ENCODE results near the gene CIROP. TPM values are rescaled to one million over a fixed set of nuclear protein-coding genes. Genes with fewer than 3 reads are reported as not detected.

The CIROP gene
- total and polyA plus RNA-seq, 2 experiments from 2014 or later = not detected

DNA sequence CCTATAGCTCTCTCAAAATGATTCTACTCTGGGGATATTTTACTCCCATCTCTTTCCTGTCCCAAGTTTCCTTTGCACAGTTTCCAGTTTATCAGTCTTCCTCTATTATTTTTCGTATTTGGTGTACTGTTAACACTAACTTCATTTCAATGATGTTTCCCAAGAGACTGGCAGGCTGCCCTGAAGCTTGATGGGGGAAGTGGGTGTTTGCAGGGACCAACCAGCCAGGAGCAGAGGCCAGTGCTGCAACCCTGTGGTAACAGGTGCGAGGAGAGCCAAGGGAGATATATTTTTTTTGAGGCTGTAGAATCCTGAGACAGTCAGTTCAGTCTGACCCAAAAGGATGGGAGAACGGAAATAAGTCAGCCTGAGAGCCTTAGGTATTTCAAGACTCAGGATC, 26.1 kb upstream of the CIROP start:
- no peak for DNase-seq (ENCODE audit: low spot score)
- Histone ChIP-seq H3K79me2 (no peaks in the 10 kb centered on the region), H2AFZ (no peak overlapping the region), H3K9me2 (replicated peaks; ENCODE audit: insufficient read depth) (no peaks in the 10 kb centered on the region), H3K36me3 (replicated peaks; ENCODE audit: insufficient read depth, low read depth) (no peaks in the 10 kb centered on the region), H3K9me3 (ENCODE audit: low read depth) (no peaks in the 10 kb centered on the region), H3K4me1 (ENCODE audit: insufficient read depth) (no peaks in the 10 kb centered on the region), H3K4me2 (no peak overlapping the region), H3K27me3 (no peaks in the 10 kb centered on the region), H4K20me1 (ENCODE audit: insufficient read depth, poor library complexity, severe bottlenecking) (no peaks in the 10 kb centered on the region), H3K27ac (no peak overlapping the region), H3K4me3 (no peak overlapping the region)
- 90% methylated on average over 3 of the region's 3 CpGs for WGBS (ENCODE audit: low lambda C conversion rate, missing lambda C conversion rate)
- TF ChIP-seq EZH2 (IDR thresholded peaks at IDR 0.05; ENCODE audit: borderline replicate concordance) (no peak), EZH2phosphoT487 (IDR thresholded peaks at IDR 0.05; ENCODE audit: low read depth, severe bottlenecking, unreplicated experiment) (no peak)
- TF ChIP-seq, protein P1, sequence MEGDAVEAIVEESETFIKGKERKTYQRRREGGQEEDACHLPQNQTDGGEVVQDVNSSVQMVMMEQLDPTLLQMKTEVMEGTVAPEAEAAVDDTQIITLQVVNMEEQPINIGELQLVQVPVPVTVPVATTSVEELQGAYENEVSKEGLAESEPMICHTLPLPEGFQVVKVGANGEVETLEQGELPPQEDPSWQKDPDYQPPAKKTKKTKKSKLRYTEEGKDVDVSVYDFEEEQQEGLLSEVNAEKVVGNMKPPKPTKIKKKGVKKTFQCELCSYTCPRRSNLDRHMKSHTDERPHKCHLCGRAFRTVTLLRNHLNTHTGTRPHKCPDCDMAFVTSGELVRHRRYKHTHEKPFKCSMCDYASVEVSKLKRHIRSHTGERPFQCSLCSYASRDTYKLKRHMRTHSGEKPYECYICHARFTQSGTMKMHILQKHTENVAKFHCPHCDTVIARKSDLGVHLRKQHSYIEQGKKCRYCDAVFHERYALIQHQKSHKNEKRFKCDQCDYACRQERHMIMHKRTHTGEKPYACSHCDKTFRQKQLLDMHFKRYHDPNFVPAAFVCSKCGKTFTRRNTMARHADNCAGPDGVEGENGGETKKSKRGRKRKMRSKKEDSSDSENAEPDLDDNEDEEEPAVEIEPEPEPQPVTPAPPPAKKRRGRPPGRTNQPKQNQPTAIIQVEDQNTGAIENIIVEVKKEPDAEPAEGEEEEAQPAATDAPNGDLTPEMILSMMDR (IDR thresholded peaks at IDR 0.05; ENCODE audit: poor library complexity) = no peak

DNA sequence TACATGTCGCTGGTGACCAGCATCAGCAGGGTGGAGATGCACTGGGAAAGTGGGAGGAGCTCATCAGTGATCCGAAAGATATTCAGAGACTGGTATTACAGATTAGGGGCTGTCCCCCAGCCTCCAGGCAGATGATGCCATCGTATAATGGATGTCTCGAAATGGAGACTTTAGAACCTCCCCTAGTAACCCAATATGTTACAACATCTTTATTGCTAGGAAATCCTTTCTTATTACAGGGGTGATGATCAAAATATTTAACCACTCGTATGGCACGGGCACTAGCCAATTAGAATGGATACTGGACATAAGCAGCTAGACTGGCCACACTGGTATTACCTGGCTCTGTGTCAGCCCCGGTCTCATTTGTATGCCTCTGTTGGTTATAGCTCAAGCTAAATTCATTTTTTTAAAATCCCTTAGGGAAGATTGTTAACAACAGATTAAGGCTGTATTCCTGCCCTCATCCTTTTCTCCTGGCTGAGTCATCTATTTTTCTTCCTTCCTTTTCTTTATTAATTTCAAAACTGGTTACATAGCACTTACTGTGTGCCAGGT, 25.0 kb upstream of the CIROP start:
- Histone ChIP-seq H3K79me2 (no peaks in the 10 kb centered on the region), H3K9me2 (replicated peaks; ENCODE audit: insufficient read depth) (no peaks in the 10 kb centered on the region), H3K27ac (no peak overlapping the region), H4K20me1 (ENCODE audit: insufficient read depth, poor library complexity, severe bottlenecking) (no peaks in the 10 kb centered on the region), H3K27me3 (no peaks in the 10 kb centered on the region), H2AFZ (no peak overlapping the region), H3K4me2 (no peak overlapping the region), H3K4me1 (ENCODE audit: insufficient read depth) (no peaks in the 10 kb centered on the region), H3K9me3 (ENCODE audit: low read depth) (no peaks in the 10 kb centered on the region), H3K4me3 (no peak overlapping the region), H3K36me3 (replicated peaks; ENCODE audit: insufficient read depth, low read depth) (no peaks in the 10 kb centered on the region)
- DNase-seq (ENCODE audit: low spot score) = no peak
- TF ChIP-seq, protein P1 (IDR thresholded peaks at IDR 0.05; ENCODE audit: poor library complexity) = no peak
- TF ChIP-seq EZH2phosphoT487 (IDR thresholded peaks at IDR 0.05; ENCODE audit: low read depth, severe bottlenecking, unreplicated experiment) = no peak
- TF ChIP-seq EZH2 (IDR thresholded peaks at IDR 0.05; ENCODE audit: borderline replicate concordance) = no peak
- 96% methylated on average over 7 of the region's 7 CpGs for WGBS (ENCODE audit: low lambda C conversion rate, missing lambda C conversion rate)

DNA sequence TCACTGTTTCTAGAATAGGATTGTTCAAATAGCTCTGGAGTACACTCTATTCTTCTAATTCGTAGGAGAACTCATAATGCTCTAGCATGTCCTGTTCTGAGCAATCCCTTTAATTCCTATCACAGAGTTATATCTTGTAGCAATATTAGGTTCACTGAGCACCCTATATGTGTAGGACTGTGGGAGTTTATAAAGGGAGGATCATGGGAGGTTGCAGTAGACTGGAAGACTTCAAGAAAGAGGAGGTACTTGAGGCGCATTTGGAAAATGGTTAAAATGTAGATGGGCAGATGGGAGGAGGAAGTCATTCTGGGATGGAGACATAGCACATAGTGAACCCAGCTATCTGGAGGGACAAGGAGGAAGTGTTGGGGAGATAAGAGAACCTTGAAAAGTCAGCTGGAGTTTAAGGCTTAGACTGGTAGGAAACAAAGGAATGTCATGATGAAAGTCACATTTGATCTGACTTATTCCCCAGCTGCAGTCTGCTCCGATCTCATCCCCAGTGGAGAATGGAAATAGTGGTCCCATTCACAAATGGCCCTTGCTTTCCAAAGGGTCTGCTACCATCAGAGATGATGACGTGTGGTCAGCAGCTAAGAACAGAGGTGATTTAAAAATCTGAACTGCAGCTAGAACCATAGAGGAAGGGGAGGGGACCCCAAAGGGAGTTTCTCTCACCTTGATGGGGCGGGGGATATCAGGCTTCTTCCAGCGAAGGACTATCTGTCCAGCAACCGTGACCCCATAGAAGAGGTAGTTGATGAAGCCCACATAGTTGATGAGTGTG, 24.4 kb upstream of the CIROP start:
- H3K36me3 ChIP-seq (replicated peaks; ENCODE audit: insufficient read depth, low read depth) = no peaks in the 10 kb centered on the region

More for the DNA sequence above, 24.4 kb upstream of the CIROP start:
- H3K4me2 ChIP-seq = no peak overlapping the region
- H3K4me1 ChIP-seq (ENCODE audit: insufficient read depth) = no peaks in the 10 kb centered on the region
- TF ChIP-seq, protein P1 (IDR thresholded peaks at IDR 0.05; ENCODE audit: poor library complexity) = no peak
- TF ChIP-seq EZH2 (IDR thresholded peaks at IDR 0.05; ENCODE audit: borderline replicate concordance) (no peak), EZH2phosphoT487 (IDR thresholded peaks at IDR 0.05; ENCODE audit: low read depth, severe bottlenecking, unreplicated experiment) (no peak)
- WGBS (ENCODE audit: low lambda C conversion rate, missing lambda C conversion rate) = over 99% methylated on average over 7 of the region's 7 CpGs
- no peaks in the 10 kb centered on the region for H3K9me3 ChIP-seq (ENCODE audit: low read depth)
- H3K79me2 ChIP-seq = no peaks in the 10 kb centered on the region
- no peaks in the 10 kb centered on the region for H3K9me2 ChIP-seq (replicated peaks; ENCODE audit: insufficient read depth)
- H3K27me3 ChIP-seq = no peaks in the 10 kb centered on the region
- no peak for DNase-seq (ENCODE audit: low spot score)
- H3K27ac ChIP-seq = no peak overlapping the region
- H2AFZ ChIP-seq = no peak overlapping the region
- H4K20me1 ChIP-seq (ENCODE audit: insufficient read depth, poor library complexity, severe bottlenecking) = no peaks in the 10 kb centered on the region
- no peak overlapping the region for H3K4me3 ChIP-seq
